GM10248 (cell line): ENCODE results near the gene PRKCH.

ENCODE experiments used
- CTCF ChIA-PET: fragments of 300-600 bp; sonication (Branson Sonifier 250); formaldehyde crosslinking; extraction: SDS; loops from one replicate; lab custom pipeline; 2021; ENCODE audit warnings: antibody characterized with exemption; lab: Yijun Ruan, JAX
- POLR2A ChIA-PET: fragments of 350-650 bp; sonication (Branson Sonifier 250); formaldehyde crosslinking; extraction: SDS; loops from one replicate; lab custom pipeline; 2020; ENCODE audit warnings: antibody characterized with exemption; lab: Yijun Ruan, JAX
- DNase-seq: peaks from one replicate; pipeline ENCODE4 v3.0.0; 2012; ENCODE audit errors: extremely low spot score
- CTCF ChIP-seq: IDR thresholded peaks from 2 replicates; pipeline ENCODE4 v1.5.1; 2012; ENCODE audit warnings: mild to moderate bottlenecking, low read depth; ENCODE audit errors: extremely low read depth, missing control alignments, control extremely low read depth

PRKCH gene

GRCh38 chr14:61368781-61369453, 47.5 kb downstream of the PRKCH start:
- DNase-seq: no peak
- POLR2A ChIA-PET: no interaction called here
- no peak for TF ChIP-seq CTCF
- CTCF ChIA-PET: interaction anchor here (0.9 to 1.4 kb wide), 4 partner anchors 9 to 27 kb away, joined by 3 to 5 read pairs (median 4); no protein-coding TSS in a partner anchor

GRCh38 chr14:61369454-61369810, 48.1 kb downstream of the PRKCH start:
- DNase-seq: no peak
- ChIA-PET POLR2A (no interaction called here), CTCF (interaction anchor here (0.9 to 1.4 kb wide), 4 partner anchors 8 to 26 kb away, joined by 3 to 5 read pairs (median 4); no protein-coding TSS in a partner anchor)
- TF ChIP-seq CTCF: no peak

- POLR2A ChIA-PET: no interaction called here
- no peak for DNase-seq
- CTCF ChIA-PET: no interaction called here
- no peak for TF ChIP-seq CTCF
Observed at GRCh38 chr14:61372379-61372778, 51.0 kb downstream of the PRKCH start.

GRCh38 chr14:61372842-61373555, 51.6 kb downstream of the PRKCH start:
- ChIA-PET POLR2A (no interaction called here), CTCF (no interaction called here)

GRCh38 chr14:61374284-61374683, 52.9 kb downstream of the PRKCH start:
- DNase-seq: no peak
- CTCF ChIA-PET: no interaction called here
- POLR2A ChIA-PET: no interaction called here
- no peak for TF ChIP-seq CTCF

More at GRCh38 chr14:61372842-61373555, 51.6 kb downstream of the PRKCH start:
- TF ChIP-seq CTCF: no peak
- no peak for DNase-seq

GRCh38 chr14:61375218-61375617, 53.8 kb downstream of the PRKCH start:
- TF ChIP-seq CTCF: no peak
- CTCF ChIA-PET: no interaction called here
- no peak for DNase-seq
- POLR2A ChIA-PET: no interaction called here
